CD4-positive, alpha-beta T cell treated with Interleukin-15 for 1 hour (primary cell): ENCODE data around the gene RNF212.

Source experiments
- DNase-seq: peaks from one replicate; pipeline ENCODE4 v3.0.0-alpha.2; 2020

RNF212 gene

DNA sequence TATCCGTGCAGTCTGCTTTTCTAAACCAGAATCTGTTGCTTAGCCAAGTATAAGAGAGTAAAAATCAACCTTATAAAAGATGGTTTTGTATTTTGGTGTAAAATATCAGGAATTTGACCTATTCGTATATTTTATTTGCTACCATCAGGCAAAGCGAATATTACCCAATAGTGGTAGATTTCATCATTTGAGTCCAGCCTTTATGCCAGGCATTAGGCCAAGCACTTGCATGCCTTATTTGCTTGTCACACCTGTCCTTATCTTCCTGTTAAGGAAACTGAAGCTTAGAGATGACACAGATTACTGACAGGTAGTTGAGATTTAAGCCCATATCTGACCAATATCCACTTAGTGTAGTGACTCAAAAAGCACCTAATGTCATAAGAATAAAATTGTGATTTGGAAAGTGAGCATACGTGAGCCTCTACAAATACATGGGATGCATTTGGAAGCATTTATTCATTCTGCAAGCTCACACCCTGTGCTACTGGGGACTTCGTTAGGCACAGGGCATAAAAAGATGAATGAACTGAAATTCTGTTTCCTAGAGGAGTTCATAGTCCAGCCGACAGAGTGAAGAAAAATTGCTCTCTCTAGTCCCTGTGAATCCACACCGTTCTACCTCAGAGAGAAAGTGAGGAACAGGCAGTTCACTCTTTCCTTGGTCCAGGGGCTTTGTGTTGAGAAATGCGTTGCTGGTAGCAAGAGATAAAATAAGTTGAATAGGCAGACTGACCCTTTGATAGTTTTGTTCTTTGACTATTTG is 2.3 kb upstream of the RNF212 start:
- DNase-seq: no peak

DNA sequence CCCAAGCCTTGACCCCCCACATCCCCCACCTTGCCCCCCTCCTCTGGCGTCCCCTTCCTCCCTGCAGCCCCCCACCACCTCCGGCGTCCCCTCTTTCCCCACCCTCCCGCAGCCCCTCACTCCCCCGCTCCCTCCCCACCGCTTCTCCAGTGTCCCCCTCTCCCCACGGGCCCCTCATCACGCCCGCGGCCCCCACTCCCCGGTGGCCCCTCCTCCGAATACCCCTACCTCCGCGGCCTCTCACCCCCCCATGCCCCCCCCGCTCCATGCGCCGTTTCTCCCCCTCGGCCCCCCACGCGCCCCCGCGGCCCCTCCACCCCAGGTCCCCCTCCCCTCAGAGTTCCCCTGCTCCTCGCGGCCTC is 562 bp downstream of the RNF212 start:
- DNase-seq: no peak

DNA sequence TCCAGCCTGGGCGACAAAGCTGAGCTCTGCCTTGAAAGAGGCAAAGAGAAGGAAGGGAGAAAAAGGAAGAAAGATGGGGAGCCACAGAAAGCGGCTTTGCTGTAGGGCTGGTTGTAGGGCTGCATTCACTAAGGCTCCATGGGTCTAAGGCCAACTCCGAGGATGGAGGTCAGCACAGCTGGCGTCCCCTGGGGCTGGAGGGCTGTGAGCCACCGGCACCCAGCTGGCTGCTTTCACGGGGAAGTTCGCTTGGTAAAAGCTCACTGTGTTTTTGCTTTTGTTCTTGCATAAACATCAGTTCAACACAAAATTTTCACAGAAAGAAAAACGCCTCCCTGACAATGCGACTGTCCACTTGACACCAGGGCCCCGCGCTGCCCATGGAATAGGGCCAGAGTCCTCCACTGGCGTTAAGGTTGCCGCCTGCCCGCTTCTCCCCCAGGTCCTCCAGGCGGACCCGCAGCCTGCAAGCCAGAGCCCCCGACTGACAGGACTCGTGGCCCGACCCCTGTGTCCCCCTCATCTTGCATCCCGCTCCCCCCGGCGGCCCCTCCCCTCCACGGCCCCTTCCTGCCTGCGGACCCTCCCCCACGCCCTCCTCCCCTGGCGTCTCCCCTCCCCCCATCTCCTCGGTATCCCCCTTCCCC is 1.1 kb downstream of the RNF212 start:
- DNase-seq: no peak

DNA sequence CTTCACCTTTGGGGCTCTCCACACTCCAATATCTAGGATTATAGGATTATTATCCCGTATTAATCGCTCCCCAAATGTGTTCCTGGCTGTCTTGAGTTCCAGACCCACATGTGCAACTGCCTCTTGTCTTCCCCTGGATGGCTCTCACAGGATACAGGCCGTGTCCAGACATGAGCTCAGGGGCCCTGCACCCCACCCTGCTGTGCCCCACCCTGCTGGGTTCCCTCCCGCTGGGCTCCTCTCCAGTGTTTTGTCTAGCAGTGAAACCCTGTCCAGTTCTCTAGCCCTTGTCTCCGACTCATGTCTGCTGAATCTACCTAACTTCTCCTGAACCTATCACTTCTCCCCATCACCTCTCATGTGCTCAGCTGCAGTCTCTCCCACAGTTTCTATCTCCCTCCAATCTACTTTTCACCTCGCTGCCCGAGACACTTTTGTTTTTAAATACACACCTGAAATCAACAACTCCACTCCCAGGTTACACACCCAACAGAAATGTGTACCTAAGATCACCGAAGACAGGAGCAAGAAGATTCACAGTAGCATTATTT is 2.0 kb downstream of the RNF212 start:
- DNase-seq: no peak

DNA sequence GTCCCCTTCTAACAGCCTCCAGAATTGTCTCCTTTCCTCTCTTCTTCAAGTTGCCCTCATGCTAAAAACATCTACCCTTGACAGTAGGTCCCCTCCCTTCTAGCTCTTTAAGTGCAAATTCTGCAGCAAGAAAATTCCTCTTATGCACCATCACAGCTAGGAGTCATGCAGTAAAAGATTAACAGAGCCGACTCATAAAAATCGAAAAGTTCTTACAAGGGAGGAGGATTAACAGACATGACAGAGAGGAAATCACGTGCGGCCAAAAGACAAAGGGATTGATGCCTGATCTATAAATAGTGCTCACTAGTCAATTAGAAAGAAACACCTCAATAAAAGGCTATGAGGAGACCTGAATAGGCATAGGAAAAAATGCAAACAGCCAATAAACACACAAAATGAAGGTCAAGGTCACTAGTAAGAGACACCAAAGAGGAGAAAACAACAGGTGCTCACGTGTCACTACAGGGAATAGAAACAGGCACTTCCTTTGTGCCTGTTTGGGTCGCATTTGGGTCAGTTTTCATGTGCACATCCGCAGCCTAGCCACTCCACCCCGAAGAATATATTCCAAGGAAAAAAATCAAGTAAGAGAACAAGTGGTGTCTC is 3.4 kb downstream of the RNF212 start:
- no peak for DNase-seq

DNA sequence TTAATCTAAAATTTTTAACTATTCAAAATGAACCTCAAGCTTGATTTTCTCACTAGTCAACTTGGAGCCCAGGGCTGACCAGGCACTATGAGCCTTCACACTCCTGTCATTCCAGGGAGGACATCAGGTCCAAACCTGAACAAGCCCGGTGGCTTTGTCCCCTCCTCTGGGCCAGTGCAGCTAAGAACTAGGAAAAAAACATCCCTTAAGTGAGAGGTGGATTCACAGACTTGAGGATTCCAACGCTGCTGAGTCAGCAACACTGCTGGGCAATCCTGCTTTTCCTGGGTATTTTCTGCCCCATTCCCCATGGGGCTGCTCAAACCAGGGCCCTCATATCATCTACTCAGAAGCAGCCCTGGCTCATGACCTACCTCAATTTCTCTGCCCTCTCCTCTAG is 4.0 kb downstream of the RNF212 start:
- no peak for DNase-seq

DNA sequence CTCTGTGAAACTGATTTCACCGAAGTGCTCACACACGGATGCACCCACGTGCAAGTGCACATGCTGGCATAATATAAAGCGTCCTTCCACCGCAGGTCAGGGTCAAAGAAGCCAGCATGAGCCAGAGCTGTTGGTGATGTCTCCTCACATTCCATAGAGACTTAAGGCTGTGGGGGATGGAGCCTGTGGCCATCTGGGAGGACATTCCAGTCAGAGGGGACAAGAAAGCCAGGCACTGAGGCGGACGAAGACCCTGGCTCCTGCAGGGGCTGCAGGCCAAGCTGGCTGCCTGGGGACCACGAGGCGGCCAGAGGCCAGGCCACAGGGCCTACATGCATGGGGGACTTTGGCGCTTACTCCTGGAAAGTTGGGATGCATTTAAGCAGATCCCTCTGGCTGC is 7.7 kb downstream of the RNF212 start:
- no peak for DNase-seq

- DNase-seq: no peak
Measured at GRCh38 chr4:1105067-1105466, 8.3 kb downstream of the RNF212 start.

DNA sequence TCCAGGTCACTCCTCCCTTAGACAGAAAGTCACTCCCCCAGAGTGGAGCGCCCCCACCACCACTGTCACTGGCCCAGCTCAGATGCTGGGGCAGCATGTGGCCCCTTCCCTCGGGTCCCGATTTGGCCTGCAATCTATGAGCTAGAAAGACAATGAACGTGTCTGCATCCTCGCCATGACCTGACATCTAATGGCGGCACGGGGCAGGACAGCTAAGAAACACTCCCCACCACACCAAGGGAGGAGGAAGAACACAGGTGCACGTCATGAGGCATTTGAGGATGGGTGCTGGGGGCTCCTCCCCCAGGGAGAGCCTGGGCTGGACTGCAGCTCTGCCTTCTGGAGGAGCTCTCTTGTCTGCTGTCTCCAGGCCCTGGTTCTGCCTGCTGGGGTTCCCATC is 8.7 kb downstream of the RNF212 start:
- DNase-seq: no peak

GRCh38 chr4:1099684-1100335 is 13.6 kb downstream of the RNF212 start:
- DNase-seq: no peak

GRCh38 chr4:1099270-1099669 is 14.1 kb downstream of the RNF212 start:
- DNase-seq: no peak

GRCh38 chr4:1098311-1098925 is 14.9 kb downstream of the RNF212 start:
- no peak for DNase-seq

GRCh38 chr4:1097553-1097952 is 15.8 kb downstream of the RNF212 start:
- no peak for DNase-seq

- no peak for DNase-seq
Measured at GRCh38 chr4:1096841-1097240, 16.5 kb downstream of the RNF212 start.

GRCh38 chr4:1094336-1094690 is 19.1 kb downstream of the RNF212 start:
- DNase-seq: no peak

- DNase-seq: no peak
Measured at GRCh38 chr4:1093391-1094335, 19.7 kb downstream of the RNF212 start.

- DNase-seq: no peak
Measured at GRCh38 chr4:1092983-1093361, 20.4 kb downstream of the RNF212 start.

DNA sequence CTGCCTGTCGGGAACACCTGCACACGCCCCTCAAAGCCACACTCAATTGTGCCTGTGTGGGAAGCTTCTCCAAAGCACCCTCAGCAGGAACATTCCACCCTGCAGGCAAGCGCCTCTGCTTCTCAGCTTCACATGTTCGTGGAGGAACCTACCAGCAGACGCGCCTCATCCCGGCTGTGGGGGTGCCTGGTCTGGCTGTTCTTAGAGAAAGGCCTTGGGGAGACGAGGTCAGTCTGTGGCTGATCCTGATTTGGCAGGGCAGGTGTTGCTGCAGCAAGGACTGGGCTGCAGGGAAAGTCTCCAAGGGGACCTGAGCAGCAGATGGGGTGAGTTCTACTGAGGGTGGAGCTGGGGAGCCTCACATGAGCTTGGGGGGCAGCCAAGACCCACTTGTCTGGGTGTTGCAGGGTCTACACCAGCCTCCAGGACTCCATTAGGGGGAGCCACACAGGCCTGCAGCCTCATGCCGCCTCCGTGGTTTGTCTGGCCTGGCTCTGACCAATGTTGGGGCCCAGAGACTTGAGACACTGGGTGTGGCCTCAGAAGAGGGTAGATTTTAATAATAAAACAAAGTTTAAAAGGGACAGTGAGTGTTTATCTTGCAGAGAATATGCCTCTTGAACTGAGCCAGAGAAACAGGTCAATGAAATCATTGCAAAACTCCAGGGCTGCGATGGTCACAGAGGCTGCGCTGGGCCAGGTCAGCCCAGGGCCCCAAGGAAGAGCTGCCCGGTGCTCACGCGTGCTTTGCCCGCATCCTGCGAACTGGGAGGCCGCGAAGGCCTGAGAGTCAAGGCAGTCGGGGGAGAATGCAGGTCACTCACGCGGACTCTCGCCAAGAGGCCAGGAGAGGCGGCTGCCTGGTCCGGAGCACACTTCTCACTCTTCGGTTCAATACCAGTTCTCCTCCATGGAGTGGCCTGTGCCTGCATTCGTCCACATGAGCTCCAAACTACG is 21.1 kb downstream of the RNF212 start:
- no peak for DNase-seq

DNA sequence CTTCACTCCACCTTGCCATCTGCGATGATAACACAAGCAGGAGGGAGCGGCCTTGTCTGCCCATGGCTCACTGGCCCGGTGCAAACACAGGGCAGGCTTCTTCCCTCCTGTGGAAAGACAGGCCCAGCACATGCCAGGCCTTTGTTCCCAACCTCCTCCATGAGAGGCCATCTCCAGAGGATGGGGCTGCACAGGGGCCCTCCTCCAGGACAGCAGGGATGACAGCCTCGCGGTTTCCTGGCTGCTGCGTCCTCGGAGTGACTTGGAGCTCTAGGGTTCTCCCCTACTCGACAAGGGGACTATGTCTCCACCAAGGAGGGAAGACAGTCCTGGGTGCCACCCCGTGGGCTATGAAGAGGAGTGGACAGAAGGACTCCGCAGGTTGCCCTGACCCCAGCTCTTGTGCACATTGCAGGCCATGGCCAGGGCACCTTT is 21.8 kb downstream of the RNF212 start:
- no peak for DNase-seq
